Lower leg skin (tissue), 3 donors: ENCODE data around the gene MUC20.

ENCODE experiments used
- CTCF ChIP-seq, 3 donors: fragments of 450-650 bp; IDR thresholded peaks; one replicate each; pipeline ENCODE4 v1.5.1; 2016; ENCODE audit warnings: antibody characterized with exemption in 3 of 3, mild to moderate bottlenecking in 3 of 3, moderate library complexity in 2 of 3
- POLR2A ChIP-seq, 2 donors: fragments of 450-650 bp; IDR thresholded peaks; one replicate each; pipeline ENCODE4 v1.6.1; 2016 to 2017; ENCODE audit warnings: antibody characterized with exemption in 2 of 2, mild to moderate bottlenecking in 1 of 2, moderate library complexity in 1 of 2

- TF ChIP-seq CTCF (IDR thresholded peaks at IDR 0.05) (no peak), POLR2A (IDR thresholded peaks at IDR 0.05) (no peak)
Observed at GRCh38 chr3:195699388-195699771, 21.4 kb upstream of the MUC20 start.
